SKM-1 (cell line): ENCODE data around the gene ATM.

Source experiments
- DNase-seq: peaks from one replicate; lab custom pipeline; 2025; ENCODE audit not compliant: unreplicated experiment; lab: John Stamatoyannopoulos, UW

Gene ATM

GRCh38 chr11:108222574-108223347 lies at the start of gene ATM, which contains the start of gene NPAT:
Gene ATM, plus strand, starts transcription at chr11:108223067. Its CDS starts 4,558 bp downstream, at chr11:108227625.
Gene NPAT, minus strand, starts transcription at chr11:108222638. Its CDS starts 102 bp downstream, at chr11:108222536.
- DNase-seq, result peak; percentile 99

GRCh38 chr11:108177570-108177969 lies 45.3 kb upstream of the ATM start:
- no peak for DNase-seq

GRCh38 chr11:108193725-108194124 lies 29.1 kb upstream of the ATM start:
- DNase-seq, result no peak

- DNase-seq, result no peak
These were observed 26.0 kb upstream of the ATM start for GRCh38 chr11:108196901-108197300.

- no peak for DNase-seq
These were observed 25.5 kb upstream of the ATM start for GRCh38 chr11:108197351-108197750.

- no peak for DNase-seq
These were observed 24.0 kb upstream of the ATM start for GRCh38 chr11:108198833-108199232.

GRCh38 chr11:108199446-108200321 lies 23.2 kb upstream of the ATM start:
- peak; percentile 52 for DNase-seq

GRCh38 chr11:108203075-108203474 lies 19.8 kb upstream of the ATM start:
- DNase-seq, result no peak

GRCh38 chr11:108204376-108204775 lies 18.5 kb upstream of the ATM start:
- no peak for DNase-seq

- no peak for DNase-seq
These were observed 17.9 kb upstream of the ATM start for GRCh38 chr11:108204929-108205499.

- no peak for DNase-seq
These were observed 16.7 kb upstream of the ATM start for GRCh38 chr11:108206171-108206570.

GRCh38 chr11:108206969-108207682 lies 15.7 kb upstream of the ATM start:
- no peak for DNase-seq

- no peak for DNase-seq
These were observed 15.2 kb upstream of the ATM start for GRCh38 chr11:108207683-108208060.

GRCh38 chr11:108210441-108210840 lies 12.4 kb upstream of the ATM start:
- DNase-seq, result no peak

GRCh38 chr11:108213784-108214183 lies 9.1 kb upstream of the ATM start:
- no peak for DNase-seq

GRCh38 chr11:108216988-108217387 lies 5.9 kb upstream of the ATM start:
- DNase-seq, result no peak

- DNase-seq, result no peak
These were observed 4.4 kb upstream of the ATM start for GRCh38 chr11:108218455-108218854.

GRCh38 chr11:108218912-108219783 lies 3.7 kb upstream of the ATM start:
- no peak for DNase-seq

GRCh38 chr11:108220721-108221336 lies 2.0 kb upstream of the ATM start:
- DNase-seq, result no peak

- DNase-seq, result no peak
These were observed 1.5 kb upstream of the ATM start for GRCh38 chr11:108221371-108221770.
